IMR-90 (cell line): ENCODE results near the gene MROH2B. TPM values are rescaled to one million over a fixed set of nuclear protein-coding genes. Genes with fewer than 3 reads are reported as not detected.

Experiments
- ATAC-seq: fragments of 200-7000 bp; cut with Tn5 transposase; 2 replicates; pipeline ENCODE4 v1.9.1; 2020; ENCODE audit warnings: low read depth, mild to moderate bottlenecking, moderate library complexity
- BruUV-seq: library from RNA; stranded (reverse); fragments of 400-500 nt; replicated peaks from 2 replicates; lab custom pipeline; 2021; lab: Mats Ljungman, UMichigan
- CTCF ChIA-PET: fragments of 300-600 bp; formaldehyde crosslinking; extraction: SDS; loops from one replicate; lab custom pipeline; 2021; ENCODE audit warnings: antibody characterized with exemption; lab: Yijun Ruan, JAX
- POLR2A ChIA-PET: fragments of 300-600 bp; sonication (Branson Sonifier 250); formaldehyde crosslinking; loops from one replicate; lab custom pipeline; 2022; ENCODE audit warnings: antibody characterized with exemption; ENCODE audit not compliant: unreplicated experiment; lab: Charles Lee
- DNase-seq: peaks from one replicate; pipeline ENCODE4 v3.0.0; 2013
- H2AFZ ChIP-seq: replicated peaks from 2 replicates; pipeline ENCODE3; 2013; ENCODE audit warnings: low read length, mild to moderate bottlenecking; ENCODE audit not compliant: poor library complexity
- H2AK5ac ChIP-seq: 2 replicates; pipeline ENCODE4 v1.6.1; 2013; ENCODE audit warnings: low read depth, low read length, inconsistent platforms
- H2AK9ac ChIP-seq: replicated peaks from 2 replicates; pipeline ENCODE3; 2013; ENCODE audit warnings: mild to moderate bottlenecking, low read depth, low read length, moderate library complexity; ENCODE audit not compliant: poor library complexity
- H2BK120ac ChIP-seq: 2 replicates; pipeline ENCODE4 v1.6.1; 2013; ENCODE audit warnings: low read depth, low read length, inconsistent platforms
- H2BK15ac ChIP-seq: 3 replicates; pipeline ENCODE4 v1.6.1; 2013; ENCODE audit warnings: low read depth, low read length, inconsistent platforms
- H2BK20ac ChIP-seq: 2 replicates; pipeline ENCODE4 v1.6.1; 2013; ENCODE audit warnings: low read depth, mild to moderate bottlenecking, inconsistent platforms, low read length, moderate library complexity
- H2BK5ac ChIP-seq: 2 replicates; pipeline ENCODE4 v1.6.1; 2013; ENCODE audit warnings: mild to moderate bottlenecking, low read depth, low read length, inconsistent platforms; ENCODE audit not compliant: poor library complexity, severe bottlenecking
- H3K14ac ChIP-seq: replicated peaks from 2 replicates; pipeline ENCODE4 v1.6.1; 2013; ENCODE audit warnings: low read depth, low read length, inconsistent platforms
- H3K18ac ChIP-seq: 2 replicates; pipeline ENCODE4 v1.6.1; 2013; ENCODE audit warnings: low read depth, low read length, control low read depth
- H3K23ac ChIP-seq: 2 replicates; pipeline ENCODE4 v1.6.1; 2013; ENCODE audit warnings: low read depth, low read length, inconsistent platforms
- H3K27ac ChIP-seq: 2 replicates; pipeline ENCODE4 v1.5.1; 2013; ENCODE audit warnings: mild to moderate bottlenecking, control low read depth, low read length; ENCODE audit not compliant: insufficient read depth
- H3K27me3 ChIP-seq: 2 replicates; pipeline ENCODE4 v1.6.1; 2013; ENCODE audit warnings: low read length; ENCODE audit not compliant: control insufficient read depth, insufficient read depth
- H3K36me3 ChIP-seq: 2 replicates; pipeline ENCODE4 v1.6.1; 2013; ENCODE audit warnings: low read length, mixed read lengths; ENCODE audit not compliant: control insufficient read depth, insufficient read depth
- H3K4ac ChIP-seq: 2 replicates; pipeline ENCODE4 v1.6.1; 2013; ENCODE audit warnings: low read depth, low read length, inconsistent platforms
- H3K4me1 ChIP-seq: 2 replicates; pipeline ENCODE4 v1.6.1; 2013; ENCODE audit warnings: low read length, mixed read lengths; ENCODE audit not compliant: control insufficient read depth, insufficient read depth
- H3K4me2 ChIP-seq: 2 replicates; pipeline ENCODE4 v1.6.1; 2013; ENCODE audit warnings: low read depth, mild to moderate bottlenecking, control low read depth, low read length, moderate library complexity
- H3K4me3 ChIP-seq: 2 replicates; pipeline ENCODE4 v1.5.1; 2013; ENCODE audit warnings: low read depth, mild to moderate bottlenecking, control low read depth, low read length, moderate library complexity; ENCODE audit not compliant: insufficient read depth
- H3K56ac ChIP-seq: 2 replicates; pipeline ENCODE4 v1.6.1; 2013; ENCODE audit warnings: low read length, inconsistent platforms; ENCODE audit not compliant: insufficient read depth; ENCODE audit errors: extremely low read depth
- H3K79me1 ChIP-seq, 2 experiments: 2 replicates each; pipeline ENCODE4 v1.6.1; 2013; ENCODE audit warnings: low read length in 2 of 2, inconsistent platforms in 1 of 2, low read depth in 1 of 2
- H3K9ac ChIP-seq: 2 replicates; pipeline ENCODE4 v1.6.1; 2013; ENCODE audit warnings: low read depth, low read length, control low read depth
- H3K9me1 ChIP-seq: 2 replicates; pipeline ENCODE4 v1.6.1; 2013; ENCODE audit warnings: low read length, inconsistent platforms; ENCODE audit not compliant: insufficient read depth
- H3K9me3 ChIP-seq: 2 replicates; pipeline ENCODE4 v1.6.1; 2013; ENCODE audit warnings: low read length; ENCODE audit not compliant: control insufficient read depth, insufficient read depth
- H4K20me1 ChIP-seq: 2 replicates; pipeline ENCODE4 v1.6.1; 2013; ENCODE audit warnings: low read length, inconsistent platforms; ENCODE audit not compliant: insufficient read depth
- H4K5ac ChIP-seq: 2 replicates; pipeline ENCODE4 v1.6.1; 2013; ENCODE audit warnings: mild to moderate bottlenecking, low read depth, low read length, control low read depth
- H4K8ac ChIP-seq, 2 experiments: 2 replicates each; pipeline ENCODE4 v1.6.1; 2013; ENCODE audit warnings: low read depth in 2 of 2, low read length in 2 of 2, control low read depth in 1 of 2, inconsistent platforms in 1 of 2
- H4K91ac ChIP-seq: 2 replicates; pipeline ENCODE4 v1.6.1; 2013; ENCODE audit warnings: low read depth, low read length, inconsistent platforms; ENCODE audit not compliant: insufficient read depth
- FOS ChIP-seq: fragments of 150-350 bp; IDR thresholded peaks from 2 replicates; pipeline ENCODE4 v1.6.1; 2016; ENCODE audit warnings: low read depth, low read length
- MAFK ChIP-seq: IDR thresholded peaks from 2 replicates; pipeline ENCODE4 v1.6.1; 2012; ENCODE audit warnings: low read depth, low read length, improper control_type of control experiment
- MAZ ChIP-seq: IDR thresholded peaks from 2 replicates; pipeline ENCODE4 v1.6.1; 2012; ENCODE audit warnings: low read depth, mild to moderate bottlenecking, low read length, improper control_type of control experiment, moderate library complexity, borderline replicate concordance
- MXI1 ChIP-seq: IDR thresholded peaks from 2 replicates; pipeline ENCODE4 v1.6.1; 2012; ENCODE audit warnings: low read depth, mild to moderate bottlenecking, low read length, moderate library complexity, borderline replicate concordance
- NFE2L2 ChIP-seq: fragments of 150-350 bp; IDR thresholded peaks from 2 replicates; pipeline ENCODE4 v1.6.1; 2016; ENCODE audit warnings: low read depth, mild to moderate bottlenecking, low read length
- RAD21 ChIP-seq: IDR thresholded peaks from 2 replicates; pipeline ENCODE4 v1.6.1; 2012; ENCODE audit warnings: low read length, improper control_type of control experiment
- RCOR1 ChIP-seq: IDR thresholded peaks from 2 replicates; pipeline ENCODE4 v1.6.1; 2012; ENCODE audit warnings: mild to moderate bottlenecking, low read length, improper control_type of control experiment; ENCODE audit not compliant: insufficient replicate concordance
- SMC3 ChIP-seq: fragments of 150-350 bp; IDR thresholded peaks from 2 replicates; pipeline ENCODE4 v1.6.1; 2016; ENCODE audit warnings: low read depth, mild to moderate bottlenecking, antibody characterized with exemption, low read length, moderate library complexity
- WGBS, 2 experiments: methylation state at CpG; one replicate each; pipeline versions ENCODE4 v1.1.5 to v1.1.7; 2013; ENCODE audit warnings: missing lambda C conversion rate in 2 of 2; ENCODE audit not compliant: insufficient read length in 1 of 2; ENCODE audit errors: extremely low coverage in 2 of 2; 5-methylcytosine and 5-hydroxymethylcytosine counted together
- dilution Hi-C: fragments of 300-500 bp; cut with HindIII; formaldehyde crosslinking; loops from one replicate; pipeline ENCODE4 v1.14.3; 2018; ENCODE audit warnings: low sequenced_read_pairs; ENCODE audit not compliant: unreplicated experiment
- in situ Hi-C: fragments of 300-500 bp; cut with MboI; formaldehyde crosslinking; loops from 3 replicates; pipeline ENCODE4 v1.14.3; 2019; ENCODE audit warnings: low sequenced_read_pairs, inconsistent platforms, mixed read lengths
- intact Hi-C: fragments of 100-400 bp; cut with micrococcal nuclease; formaldehyde crosslinking; loops from 2 replicates; pipeline ENCODE4 v1.10.0; 2022
- polyA plus RNA-seq, 3 experiments: library from polyadenylated mRNA; depleted of rRNA; stranded (reverse); fragments of >200 nt; gene quantifications; 2 replicates each; pipeline ENCODE4 v1.2.3, GENCODE V29; 2012; ENCODE audit warnings: low replicate concordance in 1 of 3
- total RNA-seq: library from RNA; depleted of rRNA; stranded (reverse); fragments of >200 nt; gene quantifications from 2 replicates; pipeline ENCODE4 v1.2.3, GENCODE V29; 2012
- TF ChIP-seq, protein P1 (sequence below): fragments of 150-350 bp; IDR thresholded peaks from 2 replicates; pipeline ENCODE4 v1.6.1; 2017; ENCODE audit warnings: mild to moderate bottlenecking, antibody characterized with exemption, low read length, low read depth
- TF ChIP-seq, protein P2 (sequence below): fragments of 150-350 bp; IDR thresholded peaks from 2 replicates; pipeline ENCODE4 v1.6.1; 2016; ENCODE audit warnings: low read depth, mild to moderate bottlenecking, low read length, moderate library complexity, borderline replicate concordance
- TF ChIP-seq, protein P3 (sequence below): conservative IDR thresholded peaks from 2 replicates; pipeline ENCODE4 v1.5.1; 2012; ENCODE audit warnings: mild to moderate bottlenecking, low read depth, low read length, improper control_type of control experiment

The MROH2B gene
- total and polyA plus RNA-seq, 2 of the 4 experiments (the other 2 are of a cell fraction), result not detected

DNA sequence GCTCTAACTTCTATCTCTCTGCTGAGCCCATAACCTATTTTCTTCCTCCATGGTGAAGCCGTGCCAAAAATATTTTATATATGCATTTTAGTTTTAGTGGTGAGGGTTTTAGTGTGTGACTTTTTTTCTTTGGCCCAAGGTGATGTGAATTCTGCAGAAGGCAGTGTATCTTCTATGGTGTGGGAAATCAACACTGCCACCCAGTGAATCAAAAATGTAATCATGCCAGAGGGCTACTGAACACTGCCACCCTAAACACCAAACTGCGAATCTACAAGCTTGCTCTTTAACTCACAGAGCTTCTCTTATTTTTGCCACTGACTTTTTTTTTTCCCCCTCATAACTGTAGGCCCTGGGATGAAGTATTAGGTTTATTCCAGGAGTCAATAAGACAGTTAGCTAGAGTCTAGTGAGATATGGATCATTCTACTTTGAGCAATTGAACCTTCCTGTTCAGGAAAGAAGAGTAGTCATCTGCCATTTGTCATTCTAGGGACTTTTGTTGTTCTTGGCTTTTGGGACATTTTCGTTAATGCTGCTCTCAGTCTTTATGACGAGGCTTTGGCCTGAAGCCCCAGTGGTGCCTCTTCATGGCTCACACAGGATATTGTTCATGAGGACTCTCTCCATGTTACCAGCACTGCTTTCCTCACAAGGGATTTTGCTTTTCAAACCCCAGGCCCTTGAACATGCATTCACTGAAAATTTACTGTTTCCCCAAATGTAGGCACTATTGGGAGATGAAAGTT is 108.8 kb downstream of the MROH2B start:
- no peak overlapping the region for H2BK120ac ChIP-seq
- H2BK15ac ChIP-seq, result no peak overlapping the region
- no peaks in the 10 kb centered on the region for H3K27me3 ChIP-seq
- no peaks in the 10 kb centered on the region for H3K36me3 ChIP-seq
- H4K91ac ChIP-seq, result no peak overlapping the region
- no peak overlapping the region for H3K23ac ChIP-seq
- WGBS, 2 experiments, result no CpG with 5 or more reads among the region's 4 CpGs
- no peak overlapping the region for H3K9ac ChIP-seq
- ChIA-PET POLR2A (no interaction called here), CTCF (no interaction called here)
- peaks cover 9% of the 10 kb centered on the region for H3K9me3 ChIP-seq
- no peaks in the 10 kb centered on the region for H4K20me1 ChIP-seq
- H3K9me1 ChIP-seq, result no peaks in the 10 kb centered on the region
- no peak overlapping the region for H3K4me3 ChIP-seq
- no peak overlapping the region for H4K5ac ChIP-seq
- H3K4me2 ChIP-seq, result no peak overlapping the region
- H3K14ac ChIP-seq, result no peak overlapping the region
- no peak overlapping the region for H3K27ac ChIP-seq
- no peak overlapping the region for H3K56ac ChIP-seq
- no peak overlapping the region for H2BK5ac ChIP-seq
- dilution Hi-C loops (no loop called here), in situ Hi-C loops (no loop called here), intact Hi-C loops (no loop called here)
- no peak overlapping the region for H2AK5ac ChIP-seq
- no TSS peak for BruUV-seq
- DNase-seq (no peak), ATAC-seq (no peak)
- H2AK9ac ChIP-seq, result no peak overlapping the region
- no peak for TF ChIP-seq FOS
- TF ChIP-seq, protein P1, sequence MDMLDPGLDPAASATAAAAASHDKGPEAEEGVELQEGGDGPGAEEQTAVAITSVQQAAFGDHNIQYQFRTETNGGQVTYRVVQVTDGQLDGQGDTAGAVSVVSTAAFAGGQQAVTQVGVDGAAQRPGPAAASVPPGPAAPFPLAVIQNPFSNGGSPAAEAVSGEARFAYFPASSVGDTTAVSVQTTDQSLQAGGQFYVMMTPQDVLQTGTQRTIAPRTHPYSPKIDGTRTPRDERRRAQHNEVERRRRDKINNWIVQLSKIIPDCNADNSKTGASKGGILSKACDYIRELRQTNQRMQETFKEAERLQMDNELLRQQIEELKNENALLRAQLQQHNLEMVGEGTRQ, result no peak
- no peak for TF ChIP-seq SMC3
- TF ChIP-seq MAFK, result no peak
- TF ChIP-seq MXI1, result no peak
- TF ChIP-seq RCOR1, result no peak
- TF ChIP-seq, protein P2, sequence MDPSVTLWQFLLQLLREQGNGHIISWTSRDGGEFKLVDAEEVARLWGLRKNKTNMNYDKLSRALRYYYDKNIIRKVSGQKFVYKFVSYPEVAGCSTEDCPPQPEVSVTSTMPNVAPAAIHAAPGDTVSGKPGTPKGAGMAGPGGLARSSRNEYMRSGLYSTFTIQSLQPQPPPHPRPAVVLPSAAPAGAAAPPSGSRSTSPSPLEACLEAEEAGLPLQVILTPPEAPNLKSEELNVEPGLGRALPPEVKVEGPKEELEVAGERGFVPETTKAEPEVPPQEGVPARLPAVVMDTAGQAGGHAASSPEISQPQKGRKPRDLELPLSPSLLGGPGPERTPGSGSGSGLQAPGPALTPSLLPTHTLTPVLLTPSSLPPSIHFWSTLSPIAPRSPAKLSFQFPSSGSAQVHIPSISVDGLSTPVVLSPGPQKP, result no peak
- TF ChIP-seq MAZ, result no peak
- no peak for TF ChIP-seq RAD21
- TF ChIP-seq, protein P3, sequence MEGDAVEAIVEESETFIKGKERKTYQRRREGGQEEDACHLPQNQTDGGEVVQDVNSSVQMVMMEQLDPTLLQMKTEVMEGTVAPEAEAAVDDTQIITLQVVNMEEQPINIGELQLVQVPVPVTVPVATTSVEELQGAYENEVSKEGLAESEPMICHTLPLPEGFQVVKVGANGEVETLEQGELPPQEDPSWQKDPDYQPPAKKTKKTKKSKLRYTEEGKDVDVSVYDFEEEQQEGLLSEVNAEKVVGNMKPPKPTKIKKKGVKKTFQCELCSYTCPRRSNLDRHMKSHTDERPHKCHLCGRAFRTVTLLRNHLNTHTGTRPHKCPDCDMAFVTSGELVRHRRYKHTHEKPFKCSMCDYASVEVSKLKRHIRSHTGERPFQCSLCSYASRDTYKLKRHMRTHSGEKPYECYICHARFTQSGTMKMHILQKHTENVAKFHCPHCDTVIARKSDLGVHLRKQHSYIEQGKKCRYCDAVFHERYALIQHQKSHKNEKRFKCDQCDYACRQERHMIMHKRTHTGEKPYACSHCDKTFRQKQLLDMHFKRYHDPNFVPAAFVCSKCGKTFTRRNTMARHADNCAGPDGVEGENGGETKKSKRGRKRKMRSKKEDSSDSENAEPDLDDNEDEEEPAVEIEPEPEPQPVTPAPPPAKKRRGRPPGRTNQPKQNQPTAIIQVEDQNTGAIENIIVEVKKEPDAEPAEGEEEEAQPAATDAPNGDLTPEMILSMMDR, result no peak
- TF ChIP-seq NFE2L2, result no peak
- H3K4ac ChIP-seq, result no peak overlapping the region
- H3K4me1 ChIP-seq, result no peaks in the 10 kb centered on the region
- H2BK20ac ChIP-seq, result no peak overlapping the region
- H2AFZ ChIP-seq, result no peak overlapping the region
- H3K18ac ChIP-seq, result no peak overlapping the region
- H3K79me1 ChIP-seq, result no peaks in the 10 kb centered on the region
- no peak overlapping the region for H4K8ac ChIP-seq
